Sigmoid colon (tissue), 4 donors: ENCODE results near the gene TMCC2.

ENCODE experiments used
- EP300 ChIP-seq, 4 donors: sonication (generic); formaldehyde crosslinking; IDR thresholded peaks; one replicate each; pipeline ENCODE4 v1.6.1; 2017; ENCODE audit warnings: antibody characterized with exemption in 4 of 4
- POLR2A ChIP-seq, 2 donors: fragments of 450-650 bp; IDR thresholded peaks; one replicate each; pipeline ENCODE4 v1.6.1; 2016; ENCODE audit warnings: antibody characterized with exemption in 2 of 2, mild to moderate bottlenecking in 2 of 2, moderate library complexity in 2 of 2
- POLR2AphosphoS5 ChIP-seq, 4 donors: sonication (generic); formaldehyde crosslinking; IDR thresholded peaks; one replicate each; pipeline ENCODE4 v1.6.1; 2017; ENCODE audit warnings: antibody characterized with exemption in 4 of 4
- TF ChIP-seq, protein P1 (sequence below), 4 experiments: fragments of 450-650 bp in 3 of 4; fragments of 200-600 bp in 1 of 4; IDR thresholded peaks; one replicate each; pipeline ENCODE4 v1.5.1; 2016 to 2019; ENCODE audit warnings: antibody characterized with exemption in 4 of 4, mild to moderate bottlenecking in 3 of 4, moderate library complexity in 2 of 4

DNA sequence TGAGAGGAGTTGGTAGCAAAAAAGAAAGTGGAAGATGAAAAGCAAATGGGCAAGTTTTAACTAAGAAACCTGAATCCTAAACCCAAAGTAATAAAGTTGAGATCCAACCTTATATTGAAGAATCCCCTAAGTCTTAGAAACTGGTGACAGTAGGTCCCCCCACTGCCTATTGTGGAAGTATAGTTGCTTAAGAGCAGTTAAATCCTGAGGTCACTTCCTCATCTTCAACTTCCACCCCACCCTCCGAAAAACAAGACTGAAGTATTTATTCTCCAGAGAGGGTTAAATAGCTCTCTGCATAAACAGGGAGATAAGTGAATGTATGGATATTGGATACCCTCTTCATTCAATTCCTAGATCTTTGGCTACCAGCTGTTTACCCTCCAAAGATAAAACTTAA, 13.0 kb upstream of the TMCC2 start:
- TF ChIP-seq, protein P1, sequence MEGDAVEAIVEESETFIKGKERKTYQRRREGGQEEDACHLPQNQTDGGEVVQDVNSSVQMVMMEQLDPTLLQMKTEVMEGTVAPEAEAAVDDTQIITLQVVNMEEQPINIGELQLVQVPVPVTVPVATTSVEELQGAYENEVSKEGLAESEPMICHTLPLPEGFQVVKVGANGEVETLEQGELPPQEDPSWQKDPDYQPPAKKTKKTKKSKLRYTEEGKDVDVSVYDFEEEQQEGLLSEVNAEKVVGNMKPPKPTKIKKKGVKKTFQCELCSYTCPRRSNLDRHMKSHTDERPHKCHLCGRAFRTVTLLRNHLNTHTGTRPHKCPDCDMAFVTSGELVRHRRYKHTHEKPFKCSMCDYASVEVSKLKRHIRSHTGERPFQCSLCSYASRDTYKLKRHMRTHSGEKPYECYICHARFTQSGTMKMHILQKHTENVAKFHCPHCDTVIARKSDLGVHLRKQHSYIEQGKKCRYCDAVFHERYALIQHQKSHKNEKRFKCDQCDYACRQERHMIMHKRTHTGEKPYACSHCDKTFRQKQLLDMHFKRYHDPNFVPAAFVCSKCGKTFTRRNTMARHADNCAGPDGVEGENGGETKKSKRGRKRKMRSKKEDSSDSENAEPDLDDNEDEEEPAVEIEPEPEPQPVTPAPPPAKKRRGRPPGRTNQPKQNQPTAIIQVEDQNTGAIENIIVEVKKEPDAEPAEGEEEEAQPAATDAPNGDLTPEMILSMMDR (IDR thresholded peaks at IDR 0.05), result no peak
- TF ChIP-seq POLR2AphosphoS5 (IDR thresholded peaks at IDR 0.05) (no peak), POLR2A (IDR thresholded peaks at IDR 0.05) (no peak), EP300 (IDR thresholded peaks at IDR 0.05) (no peak)
